H1 (cell line): ENCODE results near the gene MUC7.

Experiments
- CREB1 ChIP-seq: IDR thresholded peaks from 2 replicates; pipeline ENCODE4 v1.6.1; 2012; ENCODE audit warnings: inconsistent platforms
- EGR1 ChIP-seq: IDR thresholded peaks from 2 replicates; pipeline ENCODE4 v1.6.1; 2011; ENCODE audit warnings: low read depth, low read length, borderline replicate concordance
- TAF1 ChIP-seq: IDR thresholded peaks from 2 replicates; pipeline ENCODE4 v1.6.1; 2011; ENCODE audit warnings: mild to moderate bottlenecking, low read depth, low read length
- TF ChIP-seq, protein P1 (sequence below), 3 experiments: IDR thresholded peaks; 1 replicate in 2 of 3; 2 replicates in 1 of 3; pipeline versions ENCODE4 v1.5.1 to v1.6.1; 2011; ENCODE audit warnings: low read length in 3 of 3, mild to moderate bottlenecking in 3 of 3, inconsistent platforms in 2 of 3, low read depth in 1 of 3, moderate library complexity in 1 of 3; ENCODE audit not compliant: insufficient read depth in 1 of 3; ENCODE audit errors: control extremely low read depth in 1 of 3

DNA sequence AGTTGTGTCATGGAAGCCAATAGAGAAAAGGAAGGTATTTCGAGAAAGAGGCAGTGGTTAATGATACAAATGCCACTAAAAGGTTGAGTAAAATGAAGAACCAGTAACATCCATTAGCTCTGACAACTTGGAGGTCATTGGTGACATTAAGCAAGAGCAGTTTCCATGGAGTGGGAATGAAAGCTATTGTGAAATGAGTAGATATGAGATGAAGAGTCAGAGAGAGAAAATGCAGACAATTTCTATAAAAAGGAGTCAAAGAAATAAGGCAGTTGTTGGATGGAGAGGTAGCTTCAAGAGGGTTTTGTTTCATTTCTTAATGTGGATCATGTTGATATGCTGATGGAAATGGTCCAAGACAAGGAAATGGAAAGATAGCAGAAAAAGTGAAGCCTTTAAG lies 36.8 kb downstream of the MUC7 start:
- TF ChIP-seq TAF1 (no peak), CREB1 (no peak), EGR1 (no peak)
- TF ChIP-seq, protein P1, sequence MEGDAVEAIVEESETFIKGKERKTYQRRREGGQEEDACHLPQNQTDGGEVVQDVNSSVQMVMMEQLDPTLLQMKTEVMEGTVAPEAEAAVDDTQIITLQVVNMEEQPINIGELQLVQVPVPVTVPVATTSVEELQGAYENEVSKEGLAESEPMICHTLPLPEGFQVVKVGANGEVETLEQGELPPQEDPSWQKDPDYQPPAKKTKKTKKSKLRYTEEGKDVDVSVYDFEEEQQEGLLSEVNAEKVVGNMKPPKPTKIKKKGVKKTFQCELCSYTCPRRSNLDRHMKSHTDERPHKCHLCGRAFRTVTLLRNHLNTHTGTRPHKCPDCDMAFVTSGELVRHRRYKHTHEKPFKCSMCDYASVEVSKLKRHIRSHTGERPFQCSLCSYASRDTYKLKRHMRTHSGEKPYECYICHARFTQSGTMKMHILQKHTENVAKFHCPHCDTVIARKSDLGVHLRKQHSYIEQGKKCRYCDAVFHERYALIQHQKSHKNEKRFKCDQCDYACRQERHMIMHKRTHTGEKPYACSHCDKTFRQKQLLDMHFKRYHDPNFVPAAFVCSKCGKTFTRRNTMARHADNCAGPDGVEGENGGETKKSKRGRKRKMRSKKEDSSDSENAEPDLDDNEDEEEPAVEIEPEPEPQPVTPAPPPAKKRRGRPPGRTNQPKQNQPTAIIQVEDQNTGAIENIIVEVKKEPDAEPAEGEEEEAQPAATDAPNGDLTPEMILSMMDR (IDR thresholded peaks at IDR 0.05; ENCODE audit: control extremely low read depth in 1 of 3, insufficient read depth in 1 of 3, low read depth in 1 of 3, low read length in 3 of 3), result no peak
